GM19328 (cell line): ENCODE results near the gene SVIL.
"Not testable (repeated sequence)": the region's sequence is repeated elsewhere in the genome, so short reads cannot be mapped to it uniquely, and the experiment has no call there.

ENCODE experiments used
- ATAC-seq: cut with Tn5 transposase; IDR thresholded peaks from one replicate; pipeline ENCODE4 v1.9.1; 2021; ENCODE audit warnings: mild to moderate bottlenecking, moderate library complexity; ENCODE audit not compliant: unreplicated experiment

Gene SVIL

DNA sequence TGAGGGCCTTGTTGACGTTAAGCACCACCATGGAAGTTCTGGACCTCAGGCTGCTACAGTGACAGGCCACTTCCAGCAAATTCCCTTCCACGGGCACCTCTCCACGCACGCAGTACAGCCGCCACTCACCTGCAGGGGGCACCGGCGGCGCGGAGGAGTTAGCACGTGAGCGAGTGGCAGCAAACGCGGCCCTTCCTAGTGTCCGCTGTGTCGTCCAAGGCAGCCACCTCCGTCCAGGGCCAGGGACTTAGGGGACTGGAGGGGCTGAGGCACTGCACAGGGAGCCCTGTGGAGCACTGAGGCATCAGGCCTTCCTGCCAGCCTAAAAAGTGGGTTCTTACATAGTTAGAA, 164.4 kb downstream of the SVIL start:
- no peak for ATAC-seq

DNA sequence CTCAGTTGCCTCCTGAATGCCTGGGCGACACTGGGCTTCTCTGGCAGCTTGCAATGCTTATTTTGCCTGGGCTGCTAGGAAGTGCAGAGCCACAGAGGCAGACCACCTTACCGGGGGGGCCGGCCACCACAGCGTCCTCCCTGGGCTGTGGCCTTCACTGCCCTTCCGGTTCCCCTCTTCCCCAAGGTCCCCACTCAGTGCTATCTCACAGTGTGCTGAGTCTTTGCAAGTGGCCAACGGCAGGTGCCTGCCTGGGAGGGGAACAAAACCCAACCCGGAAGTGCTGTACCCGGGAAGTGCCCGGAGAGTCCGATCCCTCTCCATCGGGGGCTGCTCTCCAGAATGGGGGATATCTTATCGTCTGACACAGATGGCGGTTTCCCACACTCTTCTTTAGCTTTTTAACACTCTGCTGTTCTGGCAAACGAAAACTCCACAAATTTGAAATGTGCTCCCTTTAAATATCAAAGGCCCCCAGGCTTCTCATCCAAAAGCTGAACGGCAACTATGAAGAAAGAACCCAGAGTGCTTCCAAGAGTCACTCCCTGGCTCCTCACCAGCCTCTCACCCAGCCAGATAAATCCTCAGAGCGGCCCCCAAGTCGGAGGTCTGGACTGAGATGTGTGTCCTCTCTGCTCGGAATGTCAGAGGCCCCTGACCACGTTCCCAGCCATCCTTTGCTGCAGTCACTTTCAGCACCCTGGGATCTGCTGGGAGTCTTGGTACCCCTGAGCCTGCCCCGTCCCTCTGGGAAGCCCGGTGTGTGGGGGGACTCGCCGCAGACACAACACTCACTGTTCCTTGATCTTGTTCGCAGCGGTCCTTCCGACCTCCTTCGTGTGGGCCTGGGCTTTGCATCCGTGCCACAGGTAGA, 165.1 kb downstream of the SVIL start:
- no peak for ATAC-seq

DNA sequence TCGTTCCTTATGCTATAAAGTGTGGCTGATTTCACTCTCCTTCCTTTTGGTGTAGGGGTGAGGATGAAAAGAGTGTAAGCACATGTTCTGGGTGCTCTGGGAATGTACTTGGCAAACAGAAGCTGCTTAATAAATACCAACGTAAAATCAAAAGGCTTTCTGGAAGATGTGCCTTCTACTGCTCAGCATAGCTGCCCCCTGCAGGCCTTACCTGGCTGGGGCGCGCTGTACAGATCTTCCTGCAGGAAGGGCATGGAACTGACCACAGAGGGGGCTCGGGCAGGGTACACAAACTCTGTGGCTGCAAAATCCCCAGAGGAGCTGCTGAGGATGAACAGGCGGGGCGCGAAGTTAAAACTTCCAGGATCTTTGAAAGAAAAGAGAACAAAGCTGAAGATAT, 169.4 kb downstream of the SVIL start:
- ATAC-seq = no peak

DNA sequence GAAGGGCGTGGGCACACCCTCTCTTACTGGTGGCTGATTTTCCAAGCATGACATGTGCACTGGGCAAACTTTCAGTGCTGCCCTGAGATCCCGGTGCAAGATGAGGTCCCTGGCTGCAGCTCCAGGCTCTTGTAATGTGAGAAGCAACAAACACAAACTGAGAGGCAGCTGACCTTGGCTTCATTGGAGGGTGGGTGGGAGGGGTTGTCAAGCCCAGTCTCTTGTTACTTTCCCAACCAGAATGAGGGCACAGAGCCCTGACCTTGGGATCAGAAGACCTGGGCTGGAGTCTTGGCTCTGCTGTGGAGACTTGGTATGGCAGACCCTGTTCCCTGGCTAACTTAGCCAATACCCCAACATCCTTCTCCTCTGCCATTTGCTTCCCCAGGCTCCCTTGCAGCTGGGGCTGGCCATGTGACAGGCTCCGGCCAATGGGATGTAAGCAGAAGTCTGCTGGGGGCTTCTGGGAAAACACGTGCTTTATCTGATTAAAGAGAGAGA, 170.1 kb downstream of the SVIL start:
- ATAC-seq = not testable (repeated sequence)

DNA sequence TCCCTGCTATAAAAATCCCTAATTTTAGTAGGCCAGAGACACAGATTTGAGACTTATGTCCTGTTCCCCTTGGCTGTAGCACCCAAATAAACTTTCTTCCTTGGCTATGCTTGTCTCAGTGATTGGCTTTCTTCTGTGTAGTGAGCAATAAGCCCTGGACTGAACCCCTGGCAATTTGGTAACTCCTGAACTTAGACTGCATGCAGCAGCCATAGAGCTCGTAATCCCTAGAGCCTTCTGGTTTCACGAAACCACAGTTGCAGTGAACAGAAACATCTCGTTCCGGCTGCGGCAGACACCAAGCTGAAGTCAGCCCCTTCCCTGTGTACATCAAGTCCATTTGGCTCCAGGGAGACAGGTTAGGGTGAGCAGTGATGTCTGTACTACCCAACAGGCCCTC, 173.7 kb downstream of the SVIL start:
- no peak for ATAC-seq

DNA sequence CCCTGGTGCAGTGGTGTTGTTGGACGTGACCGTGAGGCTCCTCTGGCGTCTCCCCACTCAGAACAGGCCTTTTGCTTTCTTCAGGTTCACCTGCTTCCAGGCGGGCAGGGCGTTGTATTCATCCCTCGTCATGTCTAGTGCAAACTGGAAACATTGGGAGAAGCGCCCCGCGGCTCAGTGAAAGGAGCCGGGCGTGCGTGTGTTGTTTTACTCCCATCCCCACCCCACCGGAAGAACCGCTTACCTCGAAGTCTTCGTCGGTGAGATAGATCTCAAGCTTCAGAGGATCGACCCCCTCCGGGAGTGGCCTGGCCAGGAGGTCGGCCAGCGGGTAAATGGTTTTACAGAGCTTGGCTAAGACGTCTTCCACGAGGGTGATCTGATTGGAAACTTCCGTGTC, 176.6 kb downstream of the SVIL start:
- not testable (repeated sequence) for ATAC-seq

DNA sequence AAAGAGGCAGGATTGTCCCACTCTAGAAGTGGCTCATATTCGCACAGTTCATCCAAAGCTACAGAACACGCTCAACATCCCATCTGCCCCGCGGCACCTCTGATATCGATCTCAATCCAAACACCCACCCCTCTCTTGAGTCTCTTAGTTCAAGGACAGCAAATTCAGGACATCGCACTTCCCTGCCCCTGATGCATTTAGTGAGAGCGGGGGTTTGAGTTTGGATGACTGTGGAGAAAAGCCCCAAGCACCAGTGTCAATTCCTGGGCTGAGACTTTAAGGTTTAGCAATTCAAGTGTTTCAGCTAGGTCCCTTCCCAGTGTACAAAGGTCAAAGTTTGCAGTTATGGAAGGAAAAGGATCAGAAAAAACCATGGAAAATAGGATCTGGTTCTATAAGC, 179.7 kb downstream of the SVIL start:
- ATAC-seq = no peak

DNA sequence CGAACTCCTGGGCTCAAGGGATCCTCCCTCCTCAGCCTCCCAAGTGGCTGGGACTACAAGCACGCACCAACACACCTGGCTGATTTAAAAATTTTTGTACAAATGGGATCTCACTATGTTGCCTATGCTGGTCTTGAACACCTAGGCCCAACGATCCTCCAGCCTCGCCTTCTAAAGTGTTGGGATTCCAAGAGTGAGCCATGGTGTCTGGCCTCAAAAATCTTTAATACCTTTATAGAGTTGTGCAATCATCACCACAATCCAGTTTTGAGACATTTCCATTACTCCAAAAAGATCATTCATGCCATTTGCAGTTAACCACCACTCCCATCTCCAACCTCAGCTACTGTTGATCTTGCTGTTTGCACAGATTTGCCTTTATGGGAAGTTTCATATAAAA, 180.5 kb downstream of the SVIL start:
- ATAC-seq = no peak

DNA sequence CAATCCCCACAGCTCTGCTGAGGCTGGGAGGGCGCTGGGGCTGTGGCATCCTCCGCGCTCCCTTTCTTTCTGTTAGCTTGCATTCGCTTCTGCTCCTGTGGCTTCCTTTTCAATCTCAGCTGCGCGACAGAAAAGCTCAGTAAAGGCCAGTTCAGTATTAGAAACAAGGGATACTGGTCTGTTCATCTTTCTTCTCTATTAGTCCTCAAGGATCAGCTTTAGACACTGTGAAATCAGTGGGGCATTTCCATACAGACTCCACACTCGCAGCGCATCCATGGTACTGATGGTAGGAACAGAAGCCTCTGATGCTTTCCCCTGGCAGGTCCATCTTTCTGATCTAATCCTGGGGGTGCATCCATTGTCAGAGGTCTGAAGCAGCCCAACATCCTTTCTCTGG, 182.2 kb downstream of the SVIL start:
- no peak for ATAC-seq

DNA sequence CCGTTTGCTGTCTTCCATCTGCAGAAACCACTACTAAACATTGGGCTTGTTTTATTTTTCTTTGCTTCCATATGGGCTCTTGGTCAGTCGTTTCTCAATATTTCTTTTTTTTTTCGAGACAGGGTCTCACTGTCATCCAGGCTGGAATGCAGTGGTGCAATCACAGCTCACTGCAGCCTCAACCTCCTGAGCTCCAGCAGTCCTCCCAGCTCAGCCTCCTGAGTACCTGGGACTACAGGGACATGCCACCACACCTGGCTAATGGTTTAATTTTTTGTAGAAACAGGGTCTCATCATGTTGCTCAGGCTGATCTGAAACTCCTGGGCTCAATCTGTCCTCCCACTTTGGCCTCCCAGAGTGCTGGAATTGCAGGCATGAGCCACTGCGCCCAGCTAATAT, 182.8 kb downstream of the SVIL start:
- ATAC-seq = no peak

DNA sequence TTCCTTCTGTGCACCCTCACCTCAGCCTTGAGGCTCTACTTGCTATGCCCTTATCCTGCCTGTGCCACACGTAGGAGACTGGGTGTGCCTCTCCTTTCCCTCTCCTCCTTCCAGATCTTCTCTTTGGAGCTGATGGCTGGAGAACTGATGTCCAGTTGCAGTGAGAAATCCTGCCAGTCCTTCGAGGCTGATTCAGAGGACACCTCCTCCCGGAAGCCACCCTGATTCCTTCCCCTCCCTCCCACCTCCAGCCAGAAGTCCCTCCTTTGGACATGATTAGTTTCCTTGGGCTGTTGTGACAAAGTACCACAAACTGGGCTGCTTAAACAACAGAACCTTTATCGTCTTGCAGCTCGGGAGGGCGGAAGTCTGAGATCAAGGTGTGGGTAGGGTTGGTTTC, 184.4 kb downstream of the SVIL start:
- no peak for ATAC-seq

DNA sequence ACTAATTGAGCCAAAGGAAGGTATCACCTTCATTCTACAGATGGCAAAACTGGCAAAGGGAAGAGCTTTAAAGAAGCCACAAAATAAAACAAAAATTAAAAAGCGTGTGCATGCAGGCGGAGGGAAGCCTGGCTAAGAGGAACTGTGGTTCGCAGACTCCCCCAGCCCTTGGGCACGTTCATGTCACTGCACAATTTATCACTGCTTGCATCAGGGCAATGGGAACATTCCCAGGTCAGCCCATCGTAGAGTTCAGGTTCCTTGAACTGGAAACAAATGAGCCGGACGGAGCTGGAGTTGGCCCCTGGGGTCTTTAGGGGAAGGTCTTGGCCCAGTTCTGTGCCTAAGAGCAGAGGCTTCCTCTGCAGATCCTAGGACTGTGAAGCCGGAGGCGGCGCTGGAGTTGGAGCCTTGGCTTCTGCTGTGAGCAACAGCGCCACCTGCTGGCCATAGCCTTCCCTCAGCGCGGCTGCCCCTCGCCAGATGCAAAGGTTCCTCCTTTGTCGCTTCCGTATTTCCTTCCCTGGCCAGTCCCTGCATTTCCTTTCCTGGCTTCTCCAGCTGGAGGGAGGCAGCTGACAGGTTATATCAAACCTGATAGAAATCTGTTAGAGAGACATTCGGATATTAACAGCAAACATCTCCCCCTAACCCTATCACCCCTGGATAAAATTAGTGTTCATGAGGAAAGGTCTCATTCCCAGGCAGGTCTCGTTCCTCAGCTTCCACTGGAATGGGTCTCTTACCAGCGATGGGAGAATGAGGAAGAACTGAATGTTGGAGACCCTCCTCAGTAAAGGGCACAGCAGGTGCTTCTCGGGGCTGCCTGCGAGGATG, 185.8 kb downstream of the SVIL start:
- peak; percentile 63 for ATAC-seq

DNA sequence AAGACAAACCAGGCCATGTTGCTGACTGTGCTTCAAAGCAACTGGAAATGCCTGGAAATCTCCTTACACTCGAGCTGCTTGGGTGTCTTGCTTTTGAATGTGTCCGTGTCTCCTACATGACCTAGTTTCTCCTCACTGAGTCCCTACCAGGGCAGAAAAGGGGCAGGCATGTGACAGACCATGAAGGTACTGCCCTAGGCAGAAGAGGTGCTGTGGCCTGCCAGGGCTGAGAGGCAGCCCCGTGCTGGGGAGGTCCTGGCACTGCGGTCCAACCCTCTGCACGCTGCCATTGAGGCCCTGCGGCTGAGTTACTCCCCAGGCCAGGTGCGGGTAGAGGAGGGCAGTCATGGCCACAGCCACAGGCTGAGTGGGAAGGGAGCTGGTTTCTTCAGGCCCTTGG, 186.6 kb downstream of the SVIL start:
- no peak for ATAC-seq

DNA sequence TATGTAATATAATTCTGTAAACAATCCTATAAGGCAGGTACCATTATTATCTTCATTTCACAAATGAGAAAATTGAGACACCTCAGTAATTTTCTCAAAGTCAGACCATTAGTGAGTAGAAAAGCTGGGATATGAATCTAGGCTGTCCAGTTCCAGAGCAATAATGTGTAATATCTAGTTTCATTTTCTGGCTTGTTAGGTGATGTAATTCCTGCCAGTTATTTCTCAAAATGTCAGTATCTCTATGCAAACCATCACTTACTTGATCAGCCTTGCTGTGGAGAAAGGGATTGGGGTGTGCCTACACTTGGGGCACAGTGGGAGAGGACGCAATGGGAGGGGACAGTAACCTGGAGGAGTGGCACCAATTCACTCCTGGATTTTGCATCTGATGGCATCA, 188.4 kb downstream of the SVIL start:
- no peak for ATAC-seq

DNA sequence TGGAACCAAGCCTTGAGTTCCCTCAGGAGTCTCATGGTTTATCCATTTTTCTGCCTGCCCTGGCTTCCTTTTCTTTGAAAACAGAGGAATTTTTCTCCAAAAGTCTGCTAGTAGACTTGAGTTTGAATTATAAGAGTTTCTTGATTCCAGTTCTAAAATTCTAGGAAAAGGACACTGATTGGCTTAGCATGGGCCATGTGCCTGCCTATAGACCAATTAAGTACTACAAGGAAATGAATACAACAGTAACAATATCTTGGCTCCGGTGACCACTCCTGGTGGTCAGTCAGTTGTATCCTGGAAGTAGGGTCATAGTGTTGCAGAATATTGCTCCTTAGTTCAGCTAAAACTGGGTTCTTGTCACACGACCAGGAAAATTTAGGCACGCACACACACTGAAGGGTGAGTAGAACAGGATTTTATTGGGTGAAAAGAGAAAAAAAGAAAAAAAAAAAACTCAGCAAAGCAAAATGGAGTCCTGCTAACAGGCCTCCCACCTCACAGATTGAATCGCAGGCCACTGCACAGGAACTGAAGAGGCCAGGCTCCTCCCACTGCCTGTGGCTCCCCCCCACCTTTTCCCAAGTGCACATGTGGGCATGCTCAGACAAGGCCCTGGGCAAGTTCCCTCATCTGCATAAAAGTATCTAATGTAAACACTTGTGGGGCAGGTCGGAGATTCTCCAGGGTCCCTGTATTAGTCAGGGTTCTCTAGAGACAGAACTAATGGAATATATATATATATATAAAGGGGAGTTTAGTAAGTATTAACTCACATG, 190.8 kb downstream of the SVIL start:
- ATAC-seq = no peak

DNA sequence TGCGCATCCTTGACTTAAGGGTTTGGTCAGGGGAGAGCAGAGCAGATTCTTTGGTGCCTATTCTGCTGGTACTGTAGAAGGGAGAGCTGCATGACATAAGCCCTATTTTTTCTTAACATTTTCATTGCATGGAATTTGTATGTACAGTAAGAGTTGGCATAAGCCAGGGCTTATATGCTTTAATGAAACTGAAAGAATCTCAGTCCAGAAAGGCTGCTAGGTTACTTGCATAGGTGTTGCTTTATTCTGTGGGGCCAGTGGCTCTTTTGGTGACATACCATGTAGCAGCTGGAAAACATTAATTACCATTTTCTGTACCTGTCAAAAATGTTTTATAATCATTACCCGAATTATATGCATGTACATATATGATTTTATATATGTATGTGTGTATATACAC, 193.8 kb downstream of the SVIL start:
- ATAC-seq = no peak

DNA sequence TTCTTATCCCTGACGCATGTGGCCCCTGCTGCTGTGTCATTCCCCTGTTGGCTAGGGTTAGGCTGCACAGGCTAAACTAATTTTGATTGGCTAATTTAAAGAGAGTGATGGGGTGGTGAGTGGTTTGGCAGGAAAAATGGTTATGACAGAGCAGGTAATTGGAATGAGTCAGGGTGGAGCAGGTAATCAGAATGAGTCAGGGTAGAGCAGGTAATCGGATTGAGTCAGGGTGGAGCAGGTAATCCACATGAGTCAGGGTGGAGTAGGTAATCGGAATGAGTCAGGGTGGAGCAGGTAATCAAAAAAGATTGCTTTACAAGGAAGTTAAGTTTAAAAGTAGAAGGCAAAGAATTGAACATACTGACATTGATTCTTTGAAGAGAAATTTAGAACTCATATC, 195.8 kb downstream of the SVIL start:
- not testable (repeated sequence) for ATAC-seq

DNA sequence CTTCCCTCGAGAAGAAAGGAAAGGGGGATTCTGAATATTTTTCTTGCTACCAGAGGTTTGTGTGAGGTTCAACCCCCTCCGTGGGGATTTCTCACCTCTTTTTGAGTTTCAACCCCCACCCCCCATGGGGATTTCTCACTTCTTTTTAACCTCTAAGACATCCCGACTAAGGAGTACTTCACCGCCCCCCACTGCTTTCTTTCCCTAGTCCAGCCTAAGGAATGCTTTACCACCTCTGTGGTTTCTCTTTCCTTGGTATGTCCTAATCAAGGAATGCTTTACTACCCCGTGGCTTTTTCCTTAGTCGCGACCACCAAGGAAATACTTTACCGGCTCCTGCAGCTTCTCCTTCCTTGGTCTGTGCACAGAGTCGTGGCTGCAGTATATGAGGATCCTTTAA, 196.5 kb downstream of the SVIL start:
- ATAC-seq = no peak

DNA sequence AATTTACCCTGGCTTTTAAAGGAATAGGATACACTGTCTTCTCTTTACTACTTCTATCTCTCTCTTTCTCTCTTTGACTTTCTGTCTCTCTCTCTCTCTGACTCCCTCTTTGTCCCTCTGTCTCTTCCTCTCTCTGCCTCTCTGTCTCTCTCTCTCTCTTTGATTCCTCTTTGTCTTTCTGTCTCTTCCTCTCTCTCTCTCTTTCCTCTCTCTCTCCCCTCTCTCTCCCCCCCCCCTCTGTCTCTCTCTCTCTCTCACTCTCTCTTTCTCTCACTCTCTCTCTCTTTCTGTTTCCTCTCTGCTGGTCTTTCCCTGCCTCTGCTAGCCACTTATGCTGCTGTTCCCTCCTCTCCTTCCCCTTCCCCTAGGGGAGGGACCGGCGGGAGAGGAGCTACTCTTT, 196.9 kb downstream of the SVIL start:
- ATAC-seq = no peak

DNA sequence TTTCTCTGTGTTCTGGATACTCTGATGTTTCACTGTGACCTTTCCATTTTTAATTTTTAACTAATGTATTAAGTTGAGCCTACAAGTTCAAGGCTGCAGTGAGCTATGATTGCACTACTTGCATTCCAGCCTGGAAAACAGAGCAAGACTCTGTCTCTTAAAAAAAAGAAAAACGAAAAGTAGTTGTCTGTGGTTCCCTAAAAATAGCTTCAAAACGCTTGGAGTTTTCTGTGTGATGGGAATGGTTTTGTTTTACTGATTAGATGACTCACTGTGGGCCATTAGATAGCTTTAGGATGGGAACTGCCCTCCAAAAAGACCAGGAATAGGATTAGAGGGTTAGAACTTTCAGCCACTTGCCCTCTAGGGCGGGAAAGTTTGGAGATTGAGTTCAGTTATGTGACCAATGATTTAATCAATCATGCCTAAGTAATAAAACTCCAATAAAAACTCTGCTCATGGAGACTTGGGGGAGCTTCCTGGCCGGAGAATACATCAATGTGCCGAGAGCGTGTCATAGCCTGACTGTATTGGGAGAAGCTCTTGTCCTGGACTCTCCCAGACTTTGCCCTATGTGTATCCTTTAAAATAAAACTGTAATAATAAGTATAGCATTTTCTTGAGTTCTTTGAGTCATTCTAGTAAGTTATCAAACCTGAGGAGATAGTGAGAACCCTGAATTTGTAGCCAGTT, 198.8 kb downstream of the SVIL start:
- ATAC-seq = no peak

DNA sequence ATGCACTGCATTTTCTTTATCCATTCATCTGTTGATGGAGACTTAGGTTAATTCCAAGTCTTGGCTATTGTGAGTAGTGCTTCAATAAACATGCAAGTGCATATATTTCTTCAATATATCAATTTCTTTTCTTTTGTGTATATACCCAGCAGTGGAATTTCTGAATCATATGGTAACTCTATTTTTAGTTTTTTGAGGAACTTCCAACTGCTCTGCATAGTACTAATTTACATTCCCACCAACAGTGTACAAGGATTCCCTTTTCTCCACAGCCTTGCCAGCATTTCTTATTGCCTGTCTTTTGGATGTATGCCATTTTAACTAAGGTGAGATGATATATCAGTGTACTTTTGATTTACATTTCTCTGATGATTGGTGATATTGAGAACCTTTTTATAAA, 200.7 kb downstream of the SVIL start:
- ATAC-seq = no peak
